Measurements from ENCODE around the gene SSBP2.
A peak's percentile ranks its signal among the peaks of the same experiment; 100 is the strongest.
"Not testable (repeated sequence)": the region's sequence is repeated elsewhere in the genome, so short reads cannot be mapped to it uniquely, and the experiment has no call there.

SSBP2 gene

GRCh38 chr5:81519217-81519905 lies 231.5 kb downstream of the SSBP2 start:
- DNase-seq, result no peak

- no peak for DNase-seq
Observed at GRCh38 chr5:81517462-81517861, 233.4 kb downstream of the SSBP2 start.

- DNase-seq, result no peak
Observed at GRCh38 chr5:81516091-81516490, 234.8 kb downstream of the SSBP2 start.

GRCh38 chr5:81513982-81514381 lies 236.9 kb downstream of the SSBP2 start:
- peak in 1 of 5 experiments; percentile 38 for DNase-seq

- no peak for DNase-seq
Observed at GRCh38 chr5:81513473-81513872, 237.4 kb downstream of the SSBP2 start.

- peak in 2 of 5 experiments; percentile 13 to 84 for DNase-seq
Observed at GRCh38 chr5:81506900-81507588, 243.9 kb downstream of the SSBP2 start.

- no peak for DNase-seq
Observed at GRCh38 chr5:81506378-81506777, 244.5 kb downstream of the SSBP2 start.

- no peak for DNase-seq
Observed at GRCh38 chr5:81505672-81506071, 245.2 kb downstream of the SSBP2 start.

- not testable (repeated sequence) for DNase-seq
Observed at GRCh38 chr5:81503602-81504001, 247.3 kb downstream of the SSBP2 start.

GRCh38 chr5:81495286-81495685 lies 255.6 kb downstream of the SSBP2 start:
- DNase-seq, result no peak

- DNase-seq, result no peak
Observed at GRCh38 chr5:81488862-81489261, 262.0 kb downstream of the SSBP2 start.

- no peak for DNase-seq
Observed at GRCh38 chr5:81486711-81487110, 264.2 kb downstream of the SSBP2 start.

- DNase-seq, result no peak
Observed at GRCh38 chr5:81482595-81482994, 268.3 kb downstream of the SSBP2 start.

- DNase-seq, result not testable (repeated sequence)
Observed at GRCh38 chr5:81473395-81473794, 277.5 kb downstream of the SSBP2 start.

GRCh38 chr5:81469676-81470075 lies 281.2 kb downstream of the SSBP2 start:
- DNase-seq, result no peak

GRCh38 chr5:81450940-81451339 lies 300.0 kb downstream of the SSBP2 start:
- no peak for DNase-seq

GRCh38 chr5:81435023-81435422 lies 315.9 kb downstream of the SSBP2 start:
- DNase-seq, result no peak

- no peak for DNase-seq
Observed at GRCh38 chr5:81429985-81430384, 320.9 kb downstream of the SSBP2 start.

- DNase-seq, result no peak
Observed at GRCh38 chr5:81429363-81429762, 321.5 kb downstream of the SSBP2 start.

- DNase-seq, result no peak
Observed at GRCh38 chr5:81428861-81429260, 322.0 kb downstream of the SSBP2 start.

- DNase-seq, result no peak
Observed at GRCh38 chr5:81428446-81428845, 322.5 kb downstream of the SSBP2 start.

- DNase-seq, result no peak
Observed at GRCh38 chr5:81427566-81427965, 323.3 kb downstream of the SSBP2 start.

GRCh38 chr5:81426359-81427030 lies 324.4 kb downstream of the SSBP2 start:
- DNase-seq, result no peak

GRCh38 chr5:81425569-81425968 lies 325.3 kb downstream of the SSBP2 start:
- DNase-seq, result peak in 2 of 5 experiments; percentile 3 to 62
